Measurements from ENCODE around the gene PRC1.

The PRC1 gene

GRCh38 chr15:90936823-90937222, 57.5 kb downstream of the PRC1 start:
- no peak for TF ChIP-seq CTCF (IDR thresholded peaks at IDR 0.05; ENCODE audit: extremely low read depth, insufficient read depth, missing control alignments)
- in situ Hi-C loops (cut with MboI; ENCODE audit: low pct_unique_long_range_greater_than_20kb, low sequenced_read_pairs, unreplicated experiment): no loop called here

GRCh38 chr15:90934949-90935751, 59.2 kb downstream of the PRC1 start, which contains the start of gene UNC45A:
TSS of gene UNC45A (plus strand) at chr15:90935285. CDS start at chr15:90935325, 40 bp downstream.
- peak; percentile 5 for TF ChIP-seq CTCF (IDR thresholded peaks at IDR 0.05; ENCODE audit: extremely low read depth, insufficient read depth, missing control alignments)
- in situ Hi-C loops (cut with MboI; ENCODE audit: low pct_unique_long_range_greater_than_20kb, low sequenced_read_pairs, unreplicated experiment): no loop called here
- DNase-seq (ENCODE audit: low spot score): peak; percentile 98

More at GRCh38 chr15:90936823-90937222, 57.5 kb downstream of the PRC1 start:
- DNase-seq (ENCODE audit: low spot score): no peak

- DNase-seq (ENCODE audit: low spot score): peak; percentile 92
- in situ Hi-C loops (cut with MboI; ENCODE audit: low pct_unique_long_range_greater_than_20kb, low sequenced_read_pairs, unreplicated experiment): no loop called here
These were observed 59.9 kb downstream of the PRC1 start for GRCh38 chr15:90934256-90934948.

GRCh38 chr15:90933301-90933700, 61.0 kb downstream of the PRC1 start:
- TF ChIP-seq CTCF (IDR thresholded peaks at IDR 0.05; ENCODE audit: extremely low read depth, insufficient read depth, missing control alignments): no peak
- DNase-seq (ENCODE audit: low spot score): no peak
- in situ Hi-C loops (cut with MboI; ENCODE audit: low pct_unique_long_range_greater_than_20kb, low sequenced_read_pairs, unreplicated experiment): no loop called here

More at GRCh38 chr15:90934256-90934948, 59.9 kb downstream of the PRC1 start:
- peak; percentile 97 for TF ChIP-seq CTCF (IDR thresholded peaks at IDR 0.05; ENCODE audit: extremely low read depth, insufficient read depth, missing control alignments)

- in situ Hi-C loops (cut with MboI; ENCODE audit: low pct_unique_long_range_greater_than_20kb, low sequenced_read_pairs, unreplicated experiment): no loop called here
- DNase-seq (ENCODE audit: low spot score): no peak
- TF ChIP-seq CTCF (IDR thresholded peaks at IDR 0.05; ENCODE audit: extremely low read depth, insufficient read depth, missing control alignments): no peak
These were observed 61.7 kb downstream of the PRC1 start for GRCh38 chr15:90932660-90932991.

GRCh38 chr15:90931828-90932659, 62.3 kb downstream of the PRC1 start, which contains the start of gene HDDC3:
TSS of gene HDDC3 (minus strand) at chr15:90932549. CDS start at chr15:90932540, 9 bp downstream.
- peak; percentile 98 for TF ChIP-seq CTCF (IDR thresholded peaks at IDR 0.05; ENCODE audit: extremely low read depth, insufficient read depth, missing control alignments)
- in situ Hi-C loops (cut with MboI; ENCODE audit: low pct_unique_long_range_greater_than_20kb, low sequenced_read_pairs, unreplicated experiment): no loop called here
- DNase-seq (ENCODE audit: low spot score): peak; percentile 92

Measured in GM13977 (cell line).